Mucosa of descending colon (tissue), 3 donors: ENCODE measurements around the gene EVI2B. TPM values are rescaled to one million over a fixed set of nuclear protein-coding genes. Genes with fewer than 3 reads are reported as not detected.
"Not testable (repeated sequence)": the region's sequence is repeated elsewhere in the genome, so short reads cannot be mapped to it uniquely, and the experiment has no call there.

Experiments used
- ATAC-seq: fragments of 200-7000 bp; cut with Tn5 transposase; one replicate; pipeline ENCODE4 v1.9.1; 2020; ENCODE audit warnings: mild to moderate bottlenecking, moderate library complexity
- DNase-seq, 3 donors: peaks; one replicate each; pipeline ENCODE4 v3.0.0-alpha.2; 2020
- H3K36me3 ChIP-seq: fragments of 200-600 bp; one replicate; pipeline ENCODE4 v1.8.0; 2021; ENCODE audit warnings: low read depth, mild to moderate bottlenecking
- H3K4me1 ChIP-seq: fragments of 200-600 bp; one replicate; pipeline ENCODE4 v1.8.0; 2021; ENCODE audit warnings: low read depth, mild to moderate bottlenecking
- H3K4me3 ChIP-seq: fragments of 200-600 bp; one replicate; pipeline ENCODE4 v1.8.0; 2021; ENCODE audit warnings: mild to moderate bottlenecking
- H3K9me3 ChIP-seq: fragments of 200-600 bp; one replicate; pipeline ENCODE4 v1.8.0; 2021; ENCODE audit warnings: mild to moderate bottlenecking
- intact Hi-C, 2 donors: fragments of 100-400 bp; cut with DNase I in 1 of 2; cut with micrococcal nuclease in 1 of 2; formaldehyde crosslinking; loops; one replicate each; pipeline versions ENCODE4 v1.11.0 to v1.11.1; 2022; cut with DNase I, micrococcal nuclease
- total RNA-seq, 3 donors: library from RNA; stranded (reverse); fragmentation: NEBNext Ultra II Directional in 2 of 3; extraction: Animal tissue kit (Norgen Biotek cat#: 25700) in 2 of 3; gene quantifications; one replicate each; pipeline versions ENCODE4 v1.2.1 to v1.2.4, GENCODE V29; 2021 to 2023
- TF ChIP-seq, protein P1 (sequence below): fragments of 200-600 bp; IDR thresholded peaks from one replicate; pipeline ENCODE4 v1.8.0; 2022; ENCODE audit warnings: antibody characterized with exemption, mild to moderate bottlenecking
- donor health status: DM: no; HTN: no; CAD: no; lungs with moderate emphysema.
- donor health status: DM: no; HTN: no; CAD: no.
- donor health status: DM: no; HTN: yes; CAD: no.

The EVI2B gene
- total RNA-seq, 3 donors from 2014 or later = 3.3 to 9.5 (median 7.8) TPM

DNA sequence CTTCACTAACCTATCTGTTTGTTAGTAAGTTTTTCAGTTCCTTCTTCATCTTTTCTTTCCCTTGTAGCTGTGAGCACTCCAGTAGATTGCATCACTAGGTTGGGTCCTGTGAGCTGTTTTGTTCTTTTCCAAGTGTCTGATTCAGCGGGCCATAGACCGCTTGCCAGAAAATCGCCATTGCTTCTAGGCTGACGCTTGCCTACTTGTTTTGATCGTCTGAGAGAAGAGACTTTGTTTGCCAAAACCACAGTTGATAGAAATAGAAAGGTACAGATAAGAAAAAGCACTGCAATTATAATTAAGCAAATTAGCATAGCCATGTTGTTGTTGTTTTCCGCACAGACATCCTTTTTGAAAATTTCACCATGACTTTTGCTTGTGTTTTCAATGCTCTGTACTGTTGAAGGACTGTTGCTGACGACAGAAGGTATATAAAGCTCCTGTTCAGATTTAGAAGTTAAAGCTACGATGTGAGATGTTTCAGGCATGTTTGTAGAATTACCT, 4.5 kb upstream of the EVI2B start:
- DNase-seq (peak in 1 of 3 donors; percentile 45), ATAC-seq (peak; percentile 45)
- Histone ChIP-seq H3K36me3 (no peaks in the 10 kb centered on the region), H3K4me3 (no peak overlapping the region), H3K9me3 (no peaks in the 10 kb centered on the region), H3K4me1 (peaks cover 4% of the 10 kb centered on the region)
- intact Hi-C loops = no loop called here
- TF ChIP-seq, protein P1, sequence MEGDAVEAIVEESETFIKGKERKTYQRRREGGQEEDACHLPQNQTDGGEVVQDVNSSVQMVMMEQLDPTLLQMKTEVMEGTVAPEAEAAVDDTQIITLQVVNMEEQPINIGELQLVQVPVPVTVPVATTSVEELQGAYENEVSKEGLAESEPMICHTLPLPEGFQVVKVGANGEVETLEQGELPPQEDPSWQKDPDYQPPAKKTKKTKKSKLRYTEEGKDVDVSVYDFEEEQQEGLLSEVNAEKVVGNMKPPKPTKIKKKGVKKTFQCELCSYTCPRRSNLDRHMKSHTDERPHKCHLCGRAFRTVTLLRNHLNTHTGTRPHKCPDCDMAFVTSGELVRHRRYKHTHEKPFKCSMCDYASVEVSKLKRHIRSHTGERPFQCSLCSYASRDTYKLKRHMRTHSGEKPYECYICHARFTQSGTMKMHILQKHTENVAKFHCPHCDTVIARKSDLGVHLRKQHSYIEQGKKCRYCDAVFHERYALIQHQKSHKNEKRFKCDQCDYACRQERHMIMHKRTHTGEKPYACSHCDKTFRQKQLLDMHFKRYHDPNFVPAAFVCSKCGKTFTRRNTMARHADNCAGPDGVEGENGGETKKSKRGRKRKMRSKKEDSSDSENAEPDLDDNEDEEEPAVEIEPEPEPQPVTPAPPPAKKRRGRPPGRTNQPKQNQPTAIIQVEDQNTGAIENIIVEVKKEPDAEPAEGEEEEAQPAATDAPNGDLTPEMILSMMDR = no peak

DNA sequence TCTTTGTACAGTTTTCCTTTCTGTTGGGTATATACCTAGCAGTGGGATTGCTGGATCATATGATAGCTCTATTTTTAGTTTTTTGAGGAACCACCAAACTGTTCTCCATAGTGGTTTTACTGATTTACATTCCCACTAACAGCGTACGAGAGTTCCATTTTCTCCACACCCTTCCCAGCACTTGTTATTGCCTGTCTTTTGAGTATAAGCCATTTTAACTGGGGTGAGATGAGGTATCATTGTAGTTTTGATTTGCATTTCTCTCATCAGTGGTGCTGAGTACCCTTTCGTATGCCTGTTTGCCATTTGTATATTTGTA, 887 bp upstream of the EVI2B start:
- ATAC-seq = no peak
- H3K9me3 ChIP-seq = no peaks in the 10 kb centered on the region
- H3K4me3 ChIP-seq = no peak overlapping the region

DNA sequence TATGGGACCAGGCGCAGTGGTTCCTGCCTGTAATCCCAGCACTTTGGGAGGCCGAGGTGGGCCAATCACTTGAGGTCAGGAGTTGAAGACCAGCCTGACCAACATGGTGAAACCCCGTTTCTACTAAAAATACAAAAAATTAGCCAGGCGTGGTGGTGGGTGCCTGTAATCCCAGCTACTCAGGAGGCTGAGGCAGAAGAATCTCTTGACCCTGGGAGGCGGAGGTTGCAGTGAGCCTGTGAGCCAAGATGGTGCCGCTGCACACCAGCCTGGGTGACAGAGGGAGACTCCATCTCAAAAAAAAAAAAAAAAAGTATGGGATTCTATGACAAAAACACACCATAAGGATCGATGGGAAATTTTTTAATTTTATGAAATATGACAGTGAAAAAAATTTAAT, 1.6 kb downstream of the EVI2B start:
- H3K4me1 ChIP-seq = peaks cover 12% of the 10 kb centered on the region
- H3K9me3 ChIP-seq, intact Hi-C loops, ATAC-seq, H3K36me3 ChIP-seq, H3K4me3 ChIP-seq: not testable (repeated sequence)
- peak; percentile 18 to 66 (median 26) for DNase-seq

More for the DNA sequence above, 887 bp upstream of the EVI2B start:
- no peak for DNase-seq
- TF ChIP-seq, protein P1 = no peak
- no peaks in the 10 kb centered on the region for H3K36me3 ChIP-seq
- peaks cover 4% of the 10 kb centered on the region for H3K4me1 ChIP-seq
- intact Hi-C loops = no loop called here

DNA sequence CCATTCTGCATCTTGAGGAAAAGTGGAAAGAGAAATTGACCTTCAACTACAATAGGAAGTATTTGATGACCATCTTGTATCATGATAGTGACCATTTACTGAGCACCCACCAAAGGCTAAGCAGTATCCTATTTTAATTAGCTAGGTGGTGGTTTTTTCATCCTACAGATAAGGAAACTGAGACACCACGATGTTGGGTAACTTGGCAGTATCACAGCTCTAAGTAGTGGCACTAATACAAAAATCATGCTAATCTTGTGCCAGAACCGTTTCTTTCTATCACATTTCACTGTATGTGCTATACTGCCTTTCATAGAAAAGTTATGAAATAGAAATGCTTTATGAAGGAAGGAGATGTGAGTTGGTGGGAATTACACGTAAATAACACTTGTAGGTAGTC, 2.3 kb downstream of the EVI2B start:
- no peaks in the 10 kb centered on the region for H3K36me3 ChIP-seq
- peaks cover 12% of the 10 kb centered on the region for H3K4me1 ChIP-seq
- intact Hi-C loops = no loop called here
- TF ChIP-seq, protein P1 = no peak
- no peaks in the 10 kb centered on the region for H3K9me3 ChIP-seq
- ATAC-seq (no peak), DNase-seq (no peak)
- H3K4me3 ChIP-seq = no peak overlapping the region

DNA sequence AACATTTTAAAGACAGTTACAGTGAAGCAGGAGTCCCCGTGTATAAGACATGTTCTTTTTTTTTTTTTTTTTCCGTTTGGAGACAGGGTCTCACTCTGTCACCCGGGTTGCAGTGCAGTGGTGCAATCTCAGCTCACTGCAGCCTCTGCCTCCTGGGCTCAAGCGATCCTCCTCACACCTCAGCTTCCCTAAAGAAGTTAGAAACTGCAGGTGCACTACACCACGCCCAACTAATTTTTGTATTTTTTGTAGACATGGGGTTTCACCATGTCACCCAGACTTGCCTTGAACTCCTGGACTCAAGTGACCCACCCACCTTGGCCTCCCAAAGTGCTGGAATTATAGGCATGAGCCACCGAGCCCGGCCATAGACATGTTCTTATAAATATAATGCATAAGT, 3.0 kb downstream of the EVI2B start:
- TF ChIP-seq, protein P1 = no peak
- intact Hi-C loops = no loop called here
- Histone ChIP-seq H3K9me3 (no peaks in the 10 kb centered on the region), H3K4me3 (no peak overlapping the region), H3K4me1 (peaks cover 12% of the 10 kb centered on the region), H3K36me3 (no peaks in the 10 kb centered on the region)
- DNase-seq (peak in 1 of 3 donors; percentile 12), ATAC-seq (no peak)

DNA sequence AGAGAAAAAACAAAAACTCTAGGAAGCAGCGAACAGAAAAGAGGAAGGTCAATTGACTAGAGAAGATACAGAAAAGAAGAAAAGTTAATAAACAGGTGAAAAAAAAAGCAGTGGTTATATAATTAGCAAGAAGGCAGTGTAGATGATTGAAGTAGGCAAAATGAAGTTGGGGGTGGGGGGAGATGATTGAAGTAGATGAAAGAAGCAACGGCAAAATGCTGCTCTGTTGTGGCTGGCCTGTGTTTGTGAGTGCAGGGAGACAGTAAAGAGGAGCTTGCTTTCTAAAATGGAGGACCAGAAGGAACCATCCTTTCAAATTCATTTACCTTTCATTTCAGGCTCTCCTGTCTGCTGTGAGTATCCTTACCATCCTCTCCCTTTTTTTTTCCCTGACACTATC, 3.6 kb downstream of the EVI2B start:
- ATAC-seq (peak; percentile 7), DNase-seq (peak in 1 of 3 donors; percentile 25)
- Histone ChIP-seq H3K36me3 (no peaks in the 10 kb centered on the region), H3K4me3 (no peak overlapping the region), H3K9me3 (no peaks in the 10 kb centered on the region), H3K4me1 (peaks cover 12% of the 10 kb centered on the region)
- TF ChIP-seq, protein P1 = no peak
- intact Hi-C loops = no loop called here
